ENCODE measurements around the gene YJU2.

DNA sequence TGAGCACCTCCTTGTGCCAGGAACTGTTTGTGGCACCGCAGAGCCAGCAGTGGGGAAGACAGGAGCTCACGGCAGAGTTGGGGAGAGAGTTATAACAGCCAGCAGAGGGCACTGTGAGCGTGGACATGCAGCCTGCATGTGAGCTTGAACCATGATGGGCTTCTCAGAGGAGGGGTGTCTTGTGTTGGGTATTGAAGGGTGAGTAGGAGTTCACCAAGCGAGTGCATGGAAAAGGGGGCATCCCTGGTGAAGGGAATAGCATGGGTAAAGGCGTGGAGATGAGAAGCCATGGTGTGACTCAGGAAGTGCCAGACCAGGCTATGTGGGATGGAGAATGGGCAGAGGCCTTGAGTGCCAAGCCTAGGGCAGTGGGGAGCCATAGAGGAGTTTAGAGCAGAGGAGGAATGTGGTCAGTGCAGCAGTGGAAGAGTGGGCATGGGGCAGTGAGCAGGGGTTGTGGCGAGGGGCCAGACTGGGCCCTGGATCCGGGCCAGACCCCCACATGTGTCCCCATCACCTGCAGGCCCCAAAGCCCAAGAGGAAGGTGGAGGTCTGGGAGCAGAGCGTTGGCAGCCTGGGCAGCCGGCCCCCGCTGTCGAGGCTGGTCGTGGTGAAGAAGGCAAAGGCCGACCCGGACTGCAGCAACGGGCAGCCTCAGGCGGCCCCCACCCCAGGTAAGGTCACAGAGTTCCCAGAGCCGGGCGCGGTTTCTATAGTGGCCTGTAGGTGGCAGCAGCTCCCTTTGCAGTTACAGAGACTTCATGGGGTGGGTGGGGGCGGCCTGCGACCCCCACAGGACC lies 20.4 kb downstream of the YJU2 start:
- peak; percentile 80 for TF ChIP-seq CTCF (IDR thresholded peaks at IDR 0.05)
- TF ChIP-seq EZH2 (IDR thresholded peaks at IDR 0.05) = no peak
- no peak for TF ChIP-seq EZH2phosphoT487 (IDR thresholded peaks at IDR 0.05)

Data from neural progenitor cell (in vitro differentiated cells).